ENCODE measurements around the gene GRIA3.

- TF ChIP-seq POLR2AphosphoS5 (IDR thresholded peaks at IDR 0.05; ENCODE audit: low read depth, low read length) (no peak), POLR2A (IDR thresholded peaks at IDR 0.05; ENCODE audit: low read depth, low read length) (no peak)
These were observed 238.8 kb downstream of the GRIA3 start for GRCh38 chrX:123422875-123423274.

Measured in GM12892 (cell line).